GOT3 (cell line): Measurements from ENCODE around the gene ARF3.

ENCODE experiments used
- DNase-seq: peaks from one replicate; lab custom pipeline; 2025; ENCODE audit warnings: mixed read lengths; lab: John Stamatoyannopoulos, UW

Gene ARF3

DNA sequence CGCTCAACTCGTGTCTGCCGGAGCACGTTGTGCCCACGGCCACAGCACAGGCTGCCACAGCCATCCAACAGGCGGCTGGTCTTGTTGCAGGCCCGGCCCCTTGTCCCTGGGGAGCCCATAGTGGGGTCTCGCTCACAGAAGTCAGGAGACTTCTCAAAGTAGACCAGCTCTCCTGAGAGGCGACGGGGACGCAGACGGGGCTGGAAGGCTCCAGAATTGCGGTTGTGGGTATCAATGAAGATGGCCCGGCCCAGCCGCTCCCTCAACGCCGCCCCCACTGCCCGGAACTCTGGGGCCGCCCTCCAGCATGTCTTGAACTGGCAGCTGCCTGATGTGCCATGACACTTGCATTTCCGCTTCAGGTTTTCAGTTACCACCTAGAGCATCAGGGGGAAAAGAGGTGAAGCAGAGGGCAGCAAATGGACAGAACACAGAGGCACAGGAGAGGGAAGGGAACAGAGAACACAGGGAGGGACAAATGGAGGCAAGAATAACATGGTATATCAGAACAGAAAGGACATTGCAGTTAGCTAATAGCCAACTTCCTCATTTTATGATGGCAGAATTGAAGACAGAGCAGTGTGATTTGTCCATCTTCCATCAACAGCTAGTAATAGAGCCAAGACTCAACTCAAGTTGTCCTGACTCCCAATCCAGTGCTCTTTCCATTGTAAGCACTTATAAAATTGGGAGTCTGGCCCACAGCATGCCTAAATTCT is 9.0 kb upstream of the ARF3 start:
- DNase-seq = no peak

DNA sequence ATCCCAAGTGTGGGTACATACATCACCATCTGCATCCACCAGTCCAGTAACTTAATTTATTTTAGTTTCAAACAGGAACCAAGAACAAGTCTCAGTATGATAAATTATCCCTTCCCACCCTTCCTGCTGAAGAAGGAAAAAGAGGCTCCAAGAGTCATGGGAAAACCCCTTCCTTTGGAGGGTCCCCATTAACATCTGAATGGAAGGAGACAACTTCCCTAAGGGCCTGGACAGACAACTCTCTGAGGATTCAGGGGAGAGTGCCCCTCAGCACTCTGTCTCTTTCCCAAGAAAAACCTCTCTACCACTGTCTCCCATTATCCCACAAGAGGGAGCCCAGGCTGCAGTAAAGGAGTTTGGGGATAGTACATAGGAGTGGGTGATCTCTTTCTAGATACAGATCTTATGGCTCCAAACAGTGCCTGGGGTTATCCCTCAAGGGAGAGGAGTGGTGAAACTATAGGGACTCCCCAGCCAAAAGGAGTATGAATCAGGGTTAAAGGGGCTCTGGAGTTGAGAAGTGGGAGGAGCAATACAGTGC is 8.1 kb upstream of the ARF3 start:
- no peak for DNase-seq

DNA sequence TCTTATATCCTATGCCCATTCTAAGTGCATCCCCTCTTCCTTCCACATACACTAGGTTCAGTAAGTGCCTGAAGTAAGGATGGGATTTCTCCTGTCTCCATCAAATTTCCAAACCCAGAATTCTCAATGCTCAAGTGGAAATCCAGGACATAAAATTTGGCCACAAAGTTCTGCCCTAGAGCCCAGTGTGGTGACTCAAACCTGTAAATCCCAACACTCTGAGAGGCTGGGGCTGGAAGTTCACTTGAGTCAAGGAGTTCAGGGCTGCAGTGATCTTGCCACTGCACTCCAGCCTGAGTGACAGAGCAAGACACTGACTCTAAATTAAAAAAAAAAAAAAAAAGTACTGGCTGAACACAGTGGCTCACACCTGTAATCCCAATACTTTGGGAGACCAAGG is 4.5 kb upstream of the ARF3 start:
- no peak for DNase-seq

DNA sequence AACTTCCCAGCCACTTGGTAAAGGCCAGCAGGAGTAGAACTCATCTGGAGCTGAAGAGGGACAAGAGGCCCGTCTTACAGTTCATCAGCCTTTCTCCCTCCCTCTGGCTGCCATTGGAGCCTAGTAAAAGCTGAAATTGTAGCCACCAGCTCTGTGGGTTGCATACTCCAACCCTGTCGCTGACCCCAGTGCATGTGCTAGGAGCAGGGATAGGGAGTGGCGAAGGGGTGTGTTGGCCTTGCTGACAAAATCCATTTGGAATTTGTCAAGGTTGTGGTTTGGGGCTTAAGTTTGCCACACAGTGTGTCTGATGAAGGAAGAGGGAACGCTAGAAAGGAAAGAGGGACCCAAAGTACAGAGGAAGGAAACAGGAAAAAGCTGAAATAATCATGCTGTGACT is 4.0 kb upstream of the ARF3 start:
- no peak for DNase-seq

DNA sequence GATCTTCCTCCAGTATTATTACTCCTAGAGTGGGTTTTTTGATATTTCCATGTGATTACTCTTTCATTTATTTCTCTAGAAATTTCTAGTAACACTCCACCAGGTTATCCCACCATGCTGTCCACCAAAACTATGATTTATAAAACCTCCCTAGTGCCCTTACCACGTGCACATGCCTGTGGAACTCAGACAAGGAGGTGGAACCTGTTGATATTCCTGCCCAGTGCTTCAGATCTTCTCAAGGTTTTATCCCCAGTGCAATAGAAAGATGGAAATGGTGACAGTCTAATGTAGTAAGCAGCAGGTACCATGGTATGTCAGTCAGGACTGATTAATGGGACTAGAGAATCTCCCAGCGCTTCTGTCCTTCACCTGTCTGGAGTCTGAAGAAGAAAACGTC is 3.5 kb upstream of the ARF3 start:
- DNase-seq = no peak

DNA sequence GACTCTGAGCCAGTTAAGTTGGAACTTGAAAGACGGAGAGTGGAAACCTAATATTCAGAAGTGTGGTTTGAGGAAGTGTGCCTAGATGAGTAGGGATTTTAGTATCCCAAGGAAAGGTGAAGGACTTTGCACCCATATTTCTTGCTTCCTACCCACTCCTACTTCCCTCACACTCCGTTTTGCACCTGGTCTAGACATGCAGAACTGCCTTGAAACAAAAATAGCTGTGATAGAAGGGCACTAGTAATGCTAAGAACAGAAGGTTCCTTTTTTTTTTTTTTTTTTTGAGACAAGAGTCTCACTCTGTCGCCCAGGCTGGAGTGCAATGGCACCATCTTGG is 732 bp upstream of the ARF3 start:
- DNase-seq = no peak

DNA sequence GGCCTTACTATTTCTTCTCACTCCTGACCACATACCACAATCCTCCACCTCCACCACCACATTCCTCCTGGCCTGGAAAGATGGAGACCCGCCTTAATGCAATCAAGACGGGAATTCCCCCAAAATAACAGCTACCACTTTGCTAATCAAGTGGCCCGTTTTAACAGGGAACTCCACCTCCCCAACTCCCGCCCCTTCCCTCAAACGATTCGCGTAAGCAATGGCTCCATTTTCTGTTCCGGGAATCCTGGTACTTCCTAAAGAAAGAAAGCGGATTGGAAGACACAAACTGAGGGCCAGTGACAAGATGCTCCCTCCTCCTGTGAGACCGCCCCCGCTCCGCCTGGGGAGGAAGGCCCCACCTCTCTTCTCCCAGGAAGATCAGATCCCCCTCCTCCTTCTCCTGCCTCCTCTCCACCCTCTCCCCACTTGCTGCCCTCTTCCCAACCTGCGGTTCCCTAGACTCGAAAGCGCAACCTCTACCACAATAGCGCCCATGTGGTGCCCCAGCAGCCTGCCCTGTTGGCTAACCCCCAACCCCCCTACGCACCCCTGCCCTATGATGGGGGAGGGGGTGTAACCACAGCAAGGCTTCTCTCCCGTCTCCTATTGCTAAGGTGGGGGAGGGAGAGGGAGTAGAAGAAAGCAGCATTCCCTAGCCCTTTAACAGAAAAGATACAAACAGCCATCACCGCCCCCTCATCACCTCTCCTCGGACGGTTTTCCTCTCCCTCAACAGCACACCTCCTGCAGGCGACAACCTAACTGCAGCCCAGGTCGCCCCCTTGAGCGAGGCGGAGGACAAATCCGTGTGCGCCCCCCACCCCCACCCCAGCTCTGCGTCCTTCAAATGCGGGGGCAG is 777 bp downstream of the ARF3 start:
- peak; percentile 45 for DNase-seq

DNA sequence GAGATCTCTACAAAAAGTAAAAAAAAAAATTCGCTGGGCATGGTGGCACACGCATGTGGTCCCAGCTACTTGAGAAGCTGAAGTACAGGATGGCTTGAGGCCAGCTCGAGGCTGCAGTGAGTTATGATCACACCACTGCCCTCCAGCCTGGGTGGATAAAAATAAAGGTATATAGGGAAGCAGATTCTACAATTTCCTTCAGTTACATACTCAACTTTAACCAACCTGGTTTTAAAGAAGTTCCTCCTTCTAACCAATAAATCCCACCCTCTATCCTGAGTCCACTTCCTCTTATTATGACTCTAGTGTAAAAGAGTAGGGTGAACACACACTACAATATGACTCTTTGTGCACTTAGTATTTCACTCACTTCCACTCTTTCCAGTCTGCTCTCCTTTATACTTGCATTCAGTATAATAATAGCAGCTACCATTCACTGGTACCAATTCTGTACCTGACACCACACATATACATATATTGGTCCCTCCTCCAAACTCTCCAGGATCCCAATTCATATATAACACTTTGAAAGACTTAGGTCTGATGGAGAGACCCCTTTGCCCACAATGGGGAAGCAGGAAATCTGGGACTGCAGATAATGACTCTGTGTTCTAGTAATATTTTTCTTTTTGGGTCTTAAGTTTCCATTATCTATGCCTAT is 2.3 kb downstream of the ARF3 start:
- no peak for DNase-seq

DNA sequence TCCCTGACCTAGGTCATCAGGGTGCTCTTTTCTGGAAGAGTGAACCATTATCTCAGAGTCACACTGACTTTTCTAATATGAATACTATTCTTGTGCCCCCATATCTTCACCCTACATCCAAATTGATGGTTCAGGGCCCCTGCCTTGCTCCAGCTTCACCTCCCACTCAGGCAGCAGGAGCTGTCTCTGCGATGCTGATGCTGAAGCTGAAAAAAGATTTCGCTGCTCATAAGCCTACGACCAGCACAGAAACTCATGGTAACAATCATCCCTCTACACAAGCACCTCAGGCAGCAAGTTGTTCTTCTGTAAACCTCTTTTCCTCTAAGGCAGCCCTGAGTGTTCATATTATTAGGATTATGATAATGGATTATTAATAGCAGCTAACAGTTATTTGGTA is 3.2 kb downstream of the ARF3 start:
- no peak for DNase-seq

DNA sequence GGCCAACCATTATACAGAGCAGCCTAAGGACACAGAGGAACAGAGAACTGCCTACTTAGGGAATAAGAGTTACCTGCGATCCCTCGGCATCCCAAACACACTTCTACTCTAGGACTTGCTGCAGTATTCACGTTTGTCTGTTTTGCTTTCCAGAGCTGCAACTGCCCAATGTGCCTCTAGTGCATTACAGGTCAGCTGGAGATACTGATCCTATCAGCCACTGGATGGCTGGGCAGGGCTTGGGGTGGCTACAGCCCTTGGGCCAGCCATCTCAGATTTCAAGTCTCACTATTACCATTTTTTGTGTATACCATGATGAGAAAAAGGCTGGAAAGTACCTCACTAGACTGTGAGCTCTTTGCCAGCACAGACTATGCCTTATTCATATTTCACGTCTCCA is 4.6 kb downstream of the ARF3 start:
- DNase-seq = no peak

DNA sequence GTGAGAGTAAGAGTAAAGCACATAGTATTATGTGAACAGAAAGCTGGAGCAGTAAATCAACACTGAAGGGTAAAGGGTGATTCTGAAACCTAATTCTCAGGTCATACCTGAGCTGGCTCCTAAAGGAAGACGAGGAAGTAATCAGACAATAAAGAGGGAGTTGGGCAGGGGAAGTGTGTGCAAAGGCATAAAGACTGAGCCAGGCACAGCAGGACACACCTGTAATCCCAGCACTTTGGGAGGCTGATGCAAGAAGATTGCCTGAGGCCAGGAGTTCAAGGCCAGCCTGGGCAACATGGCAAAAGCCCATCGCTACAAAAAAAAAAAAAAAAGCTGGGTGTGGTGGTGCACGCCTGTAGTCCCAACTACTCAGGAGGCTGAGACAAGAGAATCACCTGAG is 9.6 kb downstream of the ARF3 start:
- DNase-seq = no peak

DNA sequence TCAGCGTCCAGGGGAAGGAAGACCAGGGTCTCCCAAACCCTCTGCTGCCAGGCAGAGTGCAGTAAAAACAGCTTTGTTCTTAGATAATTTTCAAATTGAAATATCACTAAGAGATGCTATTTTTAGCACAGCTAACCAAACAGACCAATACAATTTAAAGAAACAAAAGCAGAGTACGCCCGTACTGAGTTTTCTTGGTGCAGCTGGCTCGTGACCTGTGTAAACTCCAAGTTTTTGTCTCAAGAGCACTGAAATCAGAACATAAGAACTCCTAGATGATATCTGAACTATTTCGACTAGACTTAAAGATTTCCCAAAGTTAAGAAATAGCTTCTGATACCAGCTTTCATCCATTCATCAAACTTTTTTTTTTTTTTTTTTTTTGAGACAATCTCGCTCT is 10.3 kb downstream of the ARF3 start:
- no peak for DNase-seq

DNA sequence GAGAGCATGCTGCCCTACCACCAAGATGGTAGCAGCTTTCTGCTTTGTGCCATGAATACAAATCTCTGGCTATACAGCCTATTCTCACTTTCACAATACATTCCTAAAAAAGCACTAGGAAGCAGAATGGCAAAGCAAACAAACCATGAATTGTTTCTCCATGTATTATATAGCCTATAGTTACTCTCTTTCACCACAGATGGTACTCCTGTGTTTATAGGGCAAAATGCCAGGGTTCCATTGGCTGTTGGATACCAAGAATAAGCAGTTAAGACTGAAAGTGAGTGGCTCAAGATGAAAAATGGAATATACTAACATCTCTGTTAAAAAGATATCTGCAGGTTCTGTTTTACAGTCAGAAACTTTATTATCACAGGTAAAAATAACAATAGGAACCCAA is 11.1 kb downstream of the ARF3 start:
- DNase-seq = no peak

DNA sequence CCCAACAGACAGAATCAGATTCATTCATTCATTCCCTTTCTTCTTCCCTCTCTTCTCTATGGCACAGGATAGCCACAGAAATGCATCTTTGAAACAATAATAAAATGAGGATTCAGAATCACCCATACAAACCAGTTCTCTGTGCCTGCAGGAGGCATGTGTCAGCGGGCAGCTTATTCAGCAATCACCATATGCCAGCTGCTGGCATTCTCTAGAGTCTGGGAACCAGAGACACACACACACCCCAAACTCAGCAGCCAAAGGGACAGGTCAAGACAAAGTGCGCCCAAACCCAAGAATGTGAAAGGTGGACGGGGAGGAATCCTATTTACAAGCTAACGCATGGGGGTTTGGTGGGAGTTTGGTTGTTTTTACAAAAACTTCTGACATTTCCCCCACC is 14.1 kb downstream of the ARF3 start:
- no peak for DNase-seq

DNA sequence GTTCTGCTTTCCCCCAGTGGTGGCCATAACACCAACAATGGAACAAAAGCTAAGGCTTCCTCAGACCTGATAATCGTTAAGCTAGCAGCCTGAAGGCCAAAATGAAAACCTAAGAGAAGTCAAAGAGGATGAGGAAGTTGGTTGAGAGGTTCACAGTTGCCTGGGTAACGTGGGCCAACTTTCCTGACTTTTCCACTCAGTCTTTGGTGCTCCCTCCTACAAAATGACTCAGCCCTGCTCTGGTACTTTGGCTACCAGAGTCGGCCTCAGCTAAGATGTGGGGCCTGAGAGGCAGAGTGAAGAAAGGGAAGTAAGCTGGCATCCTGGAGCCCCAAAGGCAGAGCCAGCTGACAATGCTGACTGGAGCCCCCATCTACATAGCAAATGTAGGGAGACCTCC is 17.1 kb downstream of the ARF3 start:
- no peak for DNase-seq

DNA sequence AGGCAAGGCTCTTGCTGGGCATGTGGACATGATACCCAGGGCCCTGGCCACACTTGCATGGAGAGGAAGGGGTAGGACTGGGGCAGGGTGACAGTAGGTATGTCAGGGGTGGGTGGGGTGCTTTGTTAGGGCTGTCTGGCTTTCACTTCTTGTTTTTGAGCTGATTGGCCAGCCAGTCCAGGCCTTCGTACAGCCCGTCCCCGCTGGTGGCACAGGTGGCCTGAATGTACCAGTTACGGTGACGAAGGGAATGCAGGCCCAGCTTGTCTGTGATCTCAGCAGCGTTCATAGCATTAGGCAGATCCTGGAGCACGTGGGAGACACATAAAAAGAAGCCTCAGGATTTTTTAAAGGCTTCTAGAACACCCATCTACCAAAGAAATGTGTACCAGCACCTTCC is 18.5 kb downstream of the ARF3 start:
- no peak for DNase-seq

DNA sequence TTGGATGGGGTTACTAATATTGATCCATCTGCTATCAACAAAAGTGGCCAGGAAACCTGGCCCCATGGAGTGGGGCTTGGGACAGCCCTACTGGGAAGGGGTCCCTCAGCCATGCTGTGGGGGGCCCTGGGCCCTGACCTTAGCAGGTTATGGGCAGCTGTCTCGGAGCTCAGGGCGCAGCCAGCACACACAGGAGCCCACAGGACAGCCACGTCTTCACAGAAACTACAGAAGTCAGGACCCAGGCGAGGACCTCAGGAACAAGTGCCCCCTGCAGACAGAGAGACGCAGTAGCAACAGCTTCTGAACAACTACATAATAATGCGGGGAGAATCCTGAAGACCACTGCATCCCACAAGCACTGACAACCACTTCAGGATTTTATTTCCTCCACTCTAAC is 20.1 kb downstream of the ARF3 start:
- DNase-seq = no peak

DNA sequence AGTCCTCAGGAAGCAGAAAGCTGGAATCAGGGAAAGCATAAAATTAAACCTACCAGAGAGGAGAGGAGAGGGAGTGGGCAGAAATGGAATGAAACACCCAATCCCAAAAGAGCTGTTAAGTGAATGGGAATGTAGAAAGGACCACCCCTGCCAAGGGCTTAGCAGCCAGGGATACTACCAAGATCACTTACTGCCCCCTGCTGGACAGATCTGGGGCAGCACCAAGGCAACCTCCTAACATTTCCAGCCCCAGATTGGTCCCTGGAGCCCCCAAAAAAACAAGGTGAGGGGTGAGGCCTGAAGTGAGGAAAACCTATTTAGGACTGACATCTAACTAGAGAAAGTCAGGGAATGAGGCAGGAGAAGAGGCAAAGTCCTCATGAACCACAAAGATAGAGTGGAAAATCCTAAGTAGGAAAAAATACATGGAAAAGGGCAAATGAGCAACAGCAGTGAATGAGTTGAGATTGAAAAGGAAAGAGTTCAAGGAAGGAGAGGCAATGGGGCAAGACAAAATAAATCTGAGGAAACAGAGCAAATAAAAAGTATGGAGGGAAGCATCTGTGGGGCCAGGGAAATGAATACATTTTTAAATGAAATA is 20.8 kb downstream of the ARF3 start:
- DNase-seq = no peak

DNA sequence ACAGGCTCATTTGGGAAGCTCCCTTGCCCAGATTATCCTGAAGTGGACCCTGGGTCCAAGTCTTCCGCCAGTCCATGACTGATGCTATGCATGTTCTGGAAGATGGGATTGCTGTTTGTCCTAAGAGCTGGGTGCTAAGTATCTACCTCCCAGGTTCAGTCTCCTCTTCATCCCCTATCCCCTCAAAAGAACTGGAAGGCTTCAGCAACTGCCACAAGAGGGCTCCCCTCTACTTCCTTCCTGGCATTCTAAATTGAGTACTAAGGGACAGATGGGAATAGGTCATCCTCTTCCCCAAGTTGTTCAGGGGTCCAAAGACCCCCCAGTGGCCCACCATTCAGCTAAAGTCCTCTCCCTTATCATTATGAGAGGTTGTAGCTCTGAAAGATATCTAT is 23.0 kb downstream of the ARF3 start:
- DNase-seq = no peak

DNA sequence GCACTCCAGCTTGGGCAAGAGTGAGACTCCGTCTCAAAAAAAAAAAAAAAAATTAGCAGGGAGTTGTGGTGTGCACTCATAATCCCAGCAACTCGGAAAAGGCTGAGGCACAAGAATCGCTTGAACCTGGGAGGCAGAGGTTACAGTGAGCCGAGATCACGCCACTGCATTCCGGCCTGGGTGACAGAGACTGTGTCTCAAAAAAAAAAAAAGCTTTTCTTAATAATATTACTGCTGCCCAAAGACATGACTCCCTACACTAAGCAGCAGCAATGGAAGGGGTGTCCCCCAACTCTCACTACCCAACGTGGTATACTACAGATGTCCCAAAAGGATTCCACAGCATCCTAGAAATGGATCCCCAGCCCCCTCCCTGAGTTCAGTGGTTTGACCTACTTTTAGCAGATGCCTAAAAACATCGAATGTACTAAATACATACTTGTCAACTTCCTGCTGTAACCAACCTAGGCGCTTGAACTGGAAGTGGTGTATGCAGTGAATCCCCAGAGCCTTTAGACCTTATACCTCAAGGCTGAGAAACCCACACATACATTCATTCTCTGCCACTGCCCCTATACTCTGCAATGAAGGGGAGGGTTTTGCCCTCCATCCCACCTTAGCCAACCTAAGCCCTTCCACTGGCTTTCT is 23.5 kb downstream of the ARF3 start:
- no peak for DNase-seq

DNA sequence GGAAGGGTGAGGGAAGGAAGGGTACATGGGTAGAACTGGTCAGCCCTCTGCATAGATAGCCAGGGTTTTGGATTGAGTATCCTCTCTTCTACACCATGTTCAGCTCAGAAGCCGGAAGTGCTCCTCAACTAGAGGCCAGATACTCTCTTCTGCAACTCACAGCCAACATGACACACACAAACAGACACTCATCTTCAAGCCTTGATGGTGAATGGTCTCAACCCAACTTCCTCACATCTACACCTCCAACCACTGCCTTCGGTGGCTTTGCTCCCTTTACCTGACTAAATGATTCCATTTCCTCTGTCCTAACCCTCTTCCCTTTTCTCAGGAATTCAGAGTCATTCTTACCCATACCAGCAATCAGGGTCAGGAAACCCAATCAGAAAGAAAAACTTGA is 24.4 kb downstream of the ARF3 start:
- DNase-seq = no peak

DNA sequence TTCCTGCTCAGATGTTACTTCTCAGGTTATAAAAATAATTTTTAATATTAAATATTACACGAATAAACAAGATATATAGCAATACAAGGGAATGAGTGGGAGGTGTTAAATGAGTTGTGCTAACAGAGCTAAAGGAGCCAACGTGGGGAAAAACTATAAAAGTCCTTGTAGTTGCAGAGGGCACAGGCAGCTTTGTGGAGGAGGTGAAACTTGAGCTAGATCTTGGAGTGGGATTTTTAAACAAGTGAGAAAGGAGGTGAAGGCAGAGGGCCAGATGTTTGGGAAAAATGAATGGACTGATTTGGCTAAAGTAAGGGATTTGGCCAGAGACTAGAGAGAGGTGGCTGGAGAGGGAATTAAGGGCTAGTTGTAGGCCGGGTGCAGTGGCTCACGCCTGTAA is 26.8 kb downstream of the ARF3 start:
- DNase-seq = no peak
